Stimulated activated CD8-positive, alpha-beta memory T cell treated with anti-CD3 and anti-CD28 coated beads, Interleukin-12 subunit alpha, Interleukin-12 subunit beta, amount 100 ng/mL, for 4 hours (primary cell): ENCODE results near the gene CPT1B.
"Not testable (repeated sequence)": the region's sequence is repeated elsewhere in the genome, so short reads cannot be mapped to it uniquely, and the experiment has no call there.

Source experiments
- DNase-seq: peaks from one replicate; pipeline ENCODE4 v3.0.0-alpha.2; 2020; ENCODE audit warnings: low read depth

The CPT1B gene

GRCh38 chr22:50609599-50609998 is 31.4 kb upstream of the CPT1B start:
- no peak for DNase-seq

GRCh38 chr22:50608996-50609395 is 30.8 kb upstream of the CPT1B start:
- no peak for DNase-seq

- DNase-seq: not testable (repeated sequence)
These were observed 30.0 kb upstream of the CPT1B start for GRCh38 chr22:50608058-50608840.

- no peak for DNase-seq
These were observed 29.4 kb upstream of the CPT1B start for GRCh38 chr22:50607659-50608020.

- DNase-seq: no peak
These were observed 28.9 kb upstream of the CPT1B start for GRCh38 chr22:50606946-50607658.

- no peak for DNase-seq
These were observed 28.1 kb upstream of the CPT1B start for GRCh38 chr22:50606165-50606945.

- DNase-seq: no peak
These were observed 27.4 kb upstream of the CPT1B start for GRCh38 chr22:50605613-50606074.

- DNase-seq: no peak
These were observed 26.9 kb upstream of the CPT1B start for GRCh38 chr22:50605002-50605612.

- no peak for DNase-seq
These were observed 26.2 kb upstream of the CPT1B start for GRCh38 chr22:50604256-50605001.

GRCh38 chr22:50603511-50604255 is 25.5 kb upstream of the CPT1B start:
- no peak for DNase-seq

GRCh38 chr22:50602338-50602700 is 24.1 kb upstream of the CPT1B start:
- DNase-seq: no peak

- no peak for DNase-seq
These were observed 23.6 kb upstream of the CPT1B start for GRCh38 chr22:50601669-50602337.

GRCh38 chr22:50600967-50601668 is 22.9 kb upstream of the CPT1B start:
- DNase-seq: no peak

GRCh38 chr22:50600538-50600937 is 22.3 kb upstream of the CPT1B start, which contains the start of gene MAPK8IP2:
TSS of gene MAPK8IP2 (plus strand) at chr22:50600793. CDS start at chr22:50600819, 26 bp downstream.
- no peak for DNase-seq

GRCh38 chr22:50599816-50600455 is 21.7 kb upstream of the CPT1B start:
- DNase-seq: no peak

GRCh38 chr22:50597097-50597496 is 18.9 kb upstream of the CPT1B start:
- DNase-seq: no peak

GRCh38 chr22:50595189-50595588 is 17.0 kb upstream of the CPT1B start:
- DNase-seq: no peak

- no peak for DNase-seq
These were observed 9.2 kb upstream of the CPT1B start for GRCh38 chr22:50587407-50587806.

- no peak for DNase-seq
These were observed 8.2 kb upstream of the CPT1B start for GRCh38 chr22:50586416-50586815.
